ENCODE measurements around the gene PNKP.

PNKP gene

DNA sequence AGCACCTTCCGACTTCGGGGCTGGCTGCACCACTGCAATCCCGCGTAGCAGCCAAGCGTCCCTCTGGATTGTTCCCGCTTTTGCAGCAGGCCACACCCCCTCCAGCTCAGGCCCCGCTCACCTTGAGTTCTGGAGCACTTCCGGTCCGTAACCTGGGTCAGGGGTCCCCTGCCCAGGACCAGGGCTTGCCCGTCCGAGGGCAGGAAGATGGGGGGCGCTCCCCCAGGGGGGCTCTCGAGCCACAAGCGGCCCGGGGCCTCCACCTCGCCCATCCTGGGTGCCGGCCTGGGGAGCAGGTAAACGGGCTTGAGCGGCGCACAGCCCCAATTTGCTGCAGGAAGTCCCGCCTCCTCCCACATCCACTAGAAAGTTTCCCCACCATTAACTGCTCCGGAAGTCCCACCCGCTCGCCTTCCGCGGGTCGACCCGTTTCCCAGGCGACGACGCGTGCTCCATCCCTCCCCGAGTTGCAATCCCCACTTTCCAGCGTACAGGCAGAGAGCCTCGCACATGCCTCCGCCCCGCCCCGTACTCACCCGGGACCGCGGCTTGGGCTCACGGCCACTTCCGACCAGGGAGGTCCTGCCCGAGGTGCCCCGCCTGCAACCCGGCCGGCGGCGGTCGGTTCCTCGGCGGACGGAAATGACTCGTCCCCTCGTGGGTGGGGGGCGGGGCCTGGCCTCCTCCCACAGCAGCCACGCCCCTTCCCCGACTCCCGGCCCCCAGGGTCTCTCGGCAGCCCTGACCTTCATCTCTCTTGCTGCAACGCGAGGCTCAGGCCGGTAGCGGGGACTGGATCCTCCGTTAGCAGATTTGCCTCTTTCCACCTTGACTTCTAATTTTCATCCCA is at the start of gene PNKP:
Gene PNKP, minus strand, starts transcription at position 644 of the 850 bp plus-strand sequence. Its CDS starts 372 bp downstream, at position 272.
- DNase-seq = peak; percentile 89

DNA sequence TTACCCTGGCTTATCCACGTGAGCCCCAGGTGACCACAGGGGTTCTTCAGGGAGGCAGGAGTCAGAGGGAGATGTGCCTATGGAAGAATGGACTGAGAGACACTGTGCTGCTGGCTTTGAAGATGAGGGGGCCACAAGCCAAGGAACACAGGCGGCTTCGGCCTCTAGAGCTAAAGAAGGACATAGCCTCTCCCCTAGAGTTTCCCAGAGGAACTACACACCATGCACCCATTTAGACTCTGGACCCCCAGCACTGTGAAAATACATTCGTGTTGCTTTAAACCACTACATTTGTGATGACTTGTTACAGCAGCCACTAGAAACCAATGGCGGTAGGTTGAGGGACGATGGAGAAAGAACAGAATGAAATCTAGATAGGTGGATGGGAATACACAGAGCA is 47.9 kb upstream of the PNKP start:
- no peak for DNase-seq

DNA sequence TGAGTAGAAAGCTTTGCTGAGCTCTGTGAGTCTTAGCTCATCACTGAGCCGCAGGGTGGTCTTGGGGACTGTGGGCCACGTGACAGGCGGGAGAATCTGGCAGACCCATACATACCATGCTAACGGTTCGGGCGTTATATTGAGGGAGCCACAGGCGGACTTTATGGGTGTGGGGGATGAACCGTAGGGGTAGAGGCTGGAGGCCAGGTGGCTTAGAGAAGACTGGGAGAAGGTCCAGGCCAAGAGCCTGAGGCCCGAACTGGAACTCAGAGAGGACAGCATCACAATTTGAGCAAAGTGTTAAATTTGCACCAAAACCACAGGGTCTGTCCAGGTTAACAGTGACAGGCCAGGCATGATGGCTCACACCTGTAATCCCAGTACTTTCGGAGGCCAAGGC is 46.3 kb upstream of the PNKP start:
- DNase-seq = no peak

DNA sequence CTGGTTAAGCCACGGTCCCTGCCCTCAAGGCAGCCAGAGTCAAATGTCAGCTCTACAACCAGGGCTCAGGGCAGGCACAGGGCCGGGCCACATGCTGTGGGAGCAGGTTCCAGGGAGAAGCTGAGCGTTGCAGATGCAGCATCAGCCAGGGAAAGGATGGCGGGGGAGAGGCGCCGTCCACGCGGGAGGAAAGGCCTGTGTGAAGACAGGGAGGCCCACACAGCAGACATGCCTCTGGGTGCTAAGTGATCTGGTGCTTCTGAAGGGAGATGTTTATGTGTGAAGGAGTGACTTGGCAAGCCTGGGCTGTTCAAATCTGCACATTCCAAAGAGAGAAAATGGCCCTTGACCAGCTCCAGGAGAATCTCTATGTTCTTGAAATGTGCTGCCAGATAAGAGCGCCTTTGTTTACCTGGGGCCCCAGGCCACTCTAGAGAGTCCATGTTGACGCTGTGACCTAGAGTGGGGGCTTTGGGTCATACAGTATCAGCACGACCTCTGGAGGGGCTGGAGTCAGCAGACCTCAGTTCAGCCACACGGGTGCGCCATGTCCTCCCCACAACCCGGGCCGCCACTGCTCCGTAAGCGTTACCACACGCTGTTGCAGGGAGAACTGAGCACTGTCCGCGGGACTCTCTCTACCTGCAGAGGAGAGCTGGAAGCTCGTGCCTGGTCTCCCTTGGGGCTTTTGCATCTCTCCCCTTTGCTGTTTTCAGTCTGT is 45.7 kb upstream of the PNKP start:
- no peak for DNase-seq

DNA sequence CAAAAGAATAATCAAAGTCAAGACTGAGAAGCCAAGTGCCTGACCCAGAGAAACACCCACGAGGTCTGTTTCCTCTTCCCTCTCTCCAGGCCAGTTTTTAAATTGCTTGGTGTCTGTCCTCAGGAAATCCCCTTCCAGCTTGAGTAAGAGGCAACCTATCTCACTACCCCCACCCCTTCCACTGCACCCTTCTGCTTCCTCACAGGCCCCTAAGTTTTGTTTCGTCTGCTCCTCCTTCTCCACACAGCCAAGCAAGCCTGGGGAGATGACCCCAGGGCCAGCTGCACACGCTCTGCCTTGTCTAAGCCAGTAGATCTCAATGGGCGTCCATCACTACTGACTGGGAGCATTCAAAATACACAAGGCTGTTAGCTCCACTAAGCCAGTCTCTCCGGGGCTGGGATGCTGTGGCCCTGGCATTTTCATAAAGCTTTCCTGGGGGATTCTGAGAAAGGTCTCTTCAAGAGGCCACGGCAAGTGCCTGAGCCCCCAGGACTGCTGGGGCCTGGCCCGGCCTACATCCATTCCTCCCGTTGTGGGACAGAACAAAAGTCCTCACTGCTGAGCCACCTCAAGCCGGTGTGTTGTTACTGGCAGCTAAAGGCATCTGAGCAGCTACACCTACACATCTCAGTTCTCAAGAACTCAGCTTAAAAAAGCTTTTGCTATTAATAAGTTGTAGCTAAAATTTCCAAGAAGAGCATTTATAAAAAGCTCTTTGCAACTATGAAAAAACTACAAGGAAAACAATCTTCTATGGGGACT is 44.2 kb upstream of the PNKP start:
- no peak for DNase-seq

DNA sequence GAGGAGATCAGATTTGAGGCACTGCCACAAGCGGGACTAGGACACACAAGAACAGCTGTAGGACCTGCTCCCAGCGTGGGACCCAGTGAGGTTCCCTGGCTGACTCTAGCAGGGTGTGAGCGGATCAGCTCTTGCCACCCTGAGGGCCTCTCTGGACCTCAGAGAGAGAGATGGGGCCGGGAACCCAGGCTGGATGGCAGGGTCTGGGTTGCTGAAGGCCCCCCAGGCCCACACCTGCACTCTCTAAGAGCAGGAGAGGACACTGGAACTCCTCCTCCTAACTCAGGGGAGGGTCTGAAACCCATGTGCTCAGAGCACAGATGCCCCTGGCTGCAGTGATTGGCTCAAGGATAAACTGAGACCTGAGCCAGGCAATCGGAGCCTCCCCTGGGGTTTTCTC is 42.8 kb upstream of the PNKP start:
- no peak for DNase-seq

DNA sequence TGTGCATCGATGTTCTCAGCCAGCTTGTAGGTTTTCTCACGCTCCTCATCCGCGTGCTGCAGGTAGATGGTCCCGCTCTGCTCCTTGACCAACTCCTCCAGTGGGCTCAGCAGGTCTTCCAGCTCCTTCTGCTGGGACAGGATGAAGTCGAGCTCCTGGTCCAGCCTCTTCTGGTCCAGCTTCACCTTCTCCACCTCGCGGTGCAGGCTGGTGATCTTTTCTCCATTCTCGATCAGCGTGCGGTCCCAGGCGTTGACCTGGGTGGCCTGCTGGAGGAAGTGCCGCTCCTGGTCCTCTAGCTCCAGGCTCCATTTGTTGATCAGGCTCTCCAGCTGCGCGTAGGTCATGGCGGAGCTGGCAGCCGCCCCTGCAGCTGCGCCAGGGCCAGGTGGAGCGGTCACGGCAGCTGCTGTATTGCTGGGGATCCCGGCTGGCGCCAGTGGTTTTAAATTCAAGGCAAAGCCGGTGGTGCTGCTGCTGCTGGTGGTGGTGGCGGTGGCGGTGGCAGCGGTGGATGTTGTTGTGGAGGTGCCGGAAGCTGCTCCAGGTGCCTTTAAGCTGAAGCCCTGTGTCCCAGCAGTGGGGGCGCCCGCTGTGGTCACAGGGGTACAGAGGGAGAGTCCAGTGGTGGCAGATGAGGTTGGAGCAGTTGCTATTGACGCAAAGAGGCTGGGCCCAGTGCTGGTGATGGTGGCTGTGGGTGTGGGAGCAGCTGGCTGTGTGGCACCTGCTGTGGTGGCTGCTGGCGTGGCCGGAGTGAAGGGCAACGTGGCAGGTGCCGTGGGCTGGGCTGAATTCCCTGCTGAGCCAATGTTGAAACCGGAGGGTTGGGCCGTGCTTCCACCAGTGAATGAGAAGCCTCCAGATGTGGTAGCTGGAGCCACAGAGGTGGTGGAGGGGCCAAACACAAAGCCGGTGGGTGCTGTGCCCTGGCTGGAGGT is 41.4 kb upstream of the PNKP start:
- no peak for DNase-seq

DNA sequence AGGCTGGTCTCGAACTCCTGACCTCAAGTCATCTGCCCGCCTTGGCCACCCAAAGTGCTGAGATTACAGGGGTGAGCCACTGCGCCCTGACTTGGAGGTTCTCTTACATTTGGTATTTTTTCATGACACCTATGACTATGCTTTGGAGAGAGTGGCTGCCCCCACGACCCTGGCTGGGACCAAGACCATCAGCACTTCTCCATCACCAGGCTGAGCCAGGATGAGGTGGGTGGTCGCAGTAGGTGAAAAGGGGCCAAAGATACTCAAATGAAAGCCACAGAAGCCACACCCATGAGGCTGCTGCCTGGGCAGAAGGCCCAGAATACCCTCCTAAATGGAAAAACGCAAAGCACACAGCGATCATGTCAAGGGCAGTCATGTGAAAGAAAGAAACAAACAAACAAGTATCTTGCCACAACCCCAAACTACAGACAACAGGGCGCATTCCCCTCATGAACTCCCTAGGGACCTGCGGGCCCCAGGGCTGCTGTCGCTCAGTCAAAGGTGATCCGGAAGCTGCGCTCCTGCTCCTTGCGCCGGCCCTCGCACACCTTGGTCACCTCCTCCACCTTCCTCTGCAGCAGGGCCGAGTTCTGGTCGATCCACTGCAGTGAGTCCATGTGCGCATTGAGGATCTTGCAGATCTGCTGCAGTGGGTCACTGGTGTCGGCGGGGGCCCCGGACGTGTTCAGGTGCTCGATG is 40.5 kb upstream of the PNKP start:
- DNase-seq = no peak

DNA sequence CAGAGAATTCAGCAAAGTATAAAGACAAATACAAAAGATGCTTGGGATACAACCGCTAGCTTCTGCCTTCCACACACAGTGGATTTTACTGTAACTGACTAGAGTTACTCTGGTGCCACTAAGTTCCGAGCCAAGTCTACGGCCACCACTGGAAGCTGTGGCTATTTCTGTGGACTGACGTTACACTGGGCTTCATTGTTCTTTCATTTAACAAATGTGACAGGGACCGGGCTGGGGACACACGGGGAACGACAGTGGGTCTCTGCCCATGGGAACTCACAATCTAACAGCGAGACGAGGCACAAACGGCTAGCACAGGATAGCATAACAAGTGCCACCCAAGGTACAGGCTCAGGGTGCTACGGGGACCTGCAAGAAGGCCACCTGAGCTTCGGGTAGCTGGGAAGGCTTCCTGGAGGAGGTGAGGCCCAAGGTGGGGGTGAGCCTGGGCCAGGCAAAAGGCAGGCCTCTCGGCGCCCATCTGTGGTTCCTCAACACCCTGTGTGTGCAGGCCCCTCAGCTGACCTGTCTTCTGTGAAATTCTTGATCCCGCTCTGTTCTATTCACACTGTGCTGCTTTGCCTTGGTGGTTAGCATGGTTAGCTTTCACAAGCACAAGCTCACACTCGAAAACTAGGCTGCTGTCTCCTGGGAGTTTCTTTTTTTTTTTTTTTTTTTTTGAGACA is 39.6 kb upstream of the PNKP start:
- DNase-seq = no peak

DNA sequence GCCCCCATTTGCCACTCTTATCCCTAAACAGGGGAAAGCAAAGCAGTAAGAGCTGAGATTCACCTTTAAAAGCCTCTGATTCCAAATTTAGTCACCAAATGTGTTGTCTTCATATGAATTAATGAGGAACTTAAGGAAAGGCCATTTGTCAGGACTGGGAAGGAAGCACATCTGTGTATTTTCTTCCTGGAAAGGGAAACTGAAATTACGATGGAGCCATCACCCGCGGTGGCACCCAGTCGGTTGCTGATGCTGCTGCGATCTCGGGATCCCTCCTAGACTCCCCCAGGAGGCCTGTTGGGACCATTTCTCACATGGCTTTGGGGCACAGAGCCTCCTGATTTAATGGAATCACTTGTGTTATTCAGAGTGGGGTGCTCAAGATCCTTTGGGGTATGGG is 36.8 kb upstream of the PNKP start:
- DNase-seq = no peak

DNA sequence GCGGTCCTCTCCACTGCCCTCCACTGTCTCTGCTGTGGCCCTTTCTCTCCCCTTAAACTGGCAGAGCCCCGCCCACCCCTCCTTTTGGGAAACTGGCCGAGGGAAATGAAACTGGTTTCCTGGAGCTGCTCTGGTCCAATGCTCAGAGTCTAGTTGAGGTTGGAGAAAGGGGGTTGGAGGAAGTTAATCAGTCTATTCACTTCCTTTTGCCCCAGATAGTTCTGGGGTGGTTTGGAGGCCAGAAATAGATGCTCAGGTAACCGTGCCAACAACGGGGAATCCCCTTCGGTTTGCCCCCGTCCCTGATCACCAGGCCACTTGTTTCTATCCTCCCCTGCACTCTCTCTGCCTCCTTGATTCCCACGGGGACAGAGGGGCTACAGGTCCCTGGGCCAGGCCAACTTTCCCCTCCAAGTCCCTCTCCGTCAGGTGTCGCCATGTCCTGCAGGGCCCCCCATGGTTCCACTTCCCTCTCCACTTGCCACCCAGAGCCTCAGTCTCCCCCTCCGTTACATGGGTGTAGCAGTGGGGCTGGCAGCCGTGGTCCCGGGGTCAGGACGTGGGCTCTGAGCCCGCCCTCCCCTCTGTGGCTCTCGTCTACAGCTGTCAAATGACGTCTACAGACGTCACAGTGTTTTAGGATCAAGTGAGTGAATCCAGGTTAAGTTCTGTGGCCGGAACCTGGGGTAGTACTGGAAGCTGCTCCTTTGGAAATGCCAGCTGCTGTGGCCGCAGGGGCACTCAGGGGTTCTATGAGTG is 29.7 kb upstream of the PNKP start, which contains the start of gene IL4I1:
Gene IL4I1, minus strand, starts transcription at position 25 of the 759 bp plus-strand sequence. CDS start 727 bp downstream, outside the sequence.
- DNase-seq = peak; percentile 70

DNA sequence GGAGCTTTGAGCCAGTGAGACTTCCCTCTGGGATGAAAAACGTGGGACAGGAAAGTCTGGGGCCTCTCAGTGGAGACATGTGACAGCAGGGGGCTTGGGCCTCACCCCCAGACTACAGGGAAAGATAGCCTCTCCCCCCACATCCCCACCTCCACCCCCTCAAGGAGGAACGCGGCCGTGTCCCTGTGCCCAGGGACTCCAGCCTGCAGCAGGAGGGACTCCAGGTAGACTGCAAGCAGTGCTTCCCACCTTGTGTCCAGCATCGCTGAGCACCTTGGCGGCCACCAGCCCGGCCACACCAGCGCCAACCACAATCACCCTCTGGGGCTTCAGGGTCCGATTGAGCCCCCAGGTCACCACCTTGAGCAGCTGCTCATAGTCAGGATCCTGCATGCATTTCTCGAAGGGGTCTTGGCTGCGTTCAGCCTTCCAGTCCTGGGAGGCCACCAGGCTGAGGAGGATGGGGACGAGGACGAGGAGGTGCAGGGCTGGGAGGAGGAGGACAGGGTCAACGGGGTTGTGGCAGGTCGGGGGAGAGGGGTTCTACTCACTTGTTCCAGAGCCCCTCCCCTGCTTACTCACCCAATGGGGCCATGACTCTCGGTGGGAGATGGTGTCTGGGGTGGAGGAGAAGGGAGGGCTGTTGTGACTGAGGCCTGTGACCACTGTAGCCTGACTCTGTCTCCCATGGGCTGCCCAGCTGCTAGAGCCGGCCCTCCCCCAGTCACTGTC is 28.4 kb upstream of the PNKP start:
- DNase-seq = no peak

DNA sequence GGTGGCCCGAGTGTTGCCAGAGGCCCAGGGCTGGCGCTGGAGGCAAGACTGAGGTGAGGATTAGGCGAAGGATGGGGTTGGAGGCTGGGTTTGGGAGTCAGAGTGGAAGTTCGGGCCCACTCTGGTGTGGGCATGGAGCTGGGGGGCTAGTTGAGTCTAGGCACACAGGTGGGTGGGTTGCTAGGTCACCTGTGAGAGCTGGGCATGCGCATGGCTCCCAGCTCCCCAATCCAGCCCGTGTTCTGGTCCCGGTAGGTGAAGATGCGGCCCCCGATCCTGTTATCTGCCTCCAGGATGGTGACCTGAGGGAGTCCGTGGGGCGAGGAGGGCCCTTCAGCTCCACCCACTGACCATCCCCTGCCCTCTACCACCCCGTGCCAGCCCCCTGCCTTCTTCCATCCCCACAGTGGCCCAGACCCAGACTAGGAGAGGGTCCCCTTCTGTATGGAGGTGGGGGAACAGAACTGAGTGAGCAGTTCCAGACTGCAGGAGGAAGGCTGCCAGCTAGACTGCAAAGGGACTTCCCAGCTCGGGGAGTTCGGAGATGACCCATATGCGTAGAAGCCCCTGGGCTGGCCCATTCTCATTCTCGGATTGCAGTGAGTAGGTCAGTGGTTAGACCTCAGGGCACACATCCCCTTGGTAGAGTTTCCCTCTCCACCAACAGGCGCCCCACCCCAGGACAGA is 27.6 kb upstream of the PNKP start:
- no peak for DNase-seq

DNA sequence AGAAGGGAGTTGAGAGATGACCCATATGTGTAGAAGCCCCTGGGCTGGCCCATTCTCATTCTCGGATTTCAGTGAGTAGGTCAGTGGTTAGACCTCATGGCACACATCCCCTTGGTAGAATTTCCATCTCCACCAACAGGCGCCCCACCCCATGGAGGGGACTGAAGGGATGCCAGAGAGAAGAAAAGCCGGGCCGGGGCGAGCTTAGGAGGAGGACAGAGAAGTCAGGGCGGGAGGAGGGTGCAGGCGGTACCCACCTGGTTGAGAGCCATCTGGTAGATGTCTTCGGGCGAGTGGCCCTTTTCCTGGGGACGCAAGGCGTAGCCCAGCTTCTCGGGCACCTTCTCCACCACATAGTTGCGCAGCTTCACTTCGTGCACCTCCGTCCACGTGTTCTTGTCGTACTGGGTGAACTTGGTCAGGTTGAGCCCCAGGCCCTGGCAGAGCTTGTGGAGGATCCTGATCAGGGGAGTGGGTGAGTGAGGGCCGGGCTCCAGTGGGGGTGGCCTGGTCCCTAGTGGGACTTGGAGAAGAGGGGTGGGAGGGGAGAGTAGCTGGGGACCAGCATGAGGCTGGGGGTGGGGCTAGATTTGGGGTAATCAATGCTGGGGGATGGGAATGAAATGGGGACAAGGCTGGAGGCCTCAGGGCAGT is 26.8 kb upstream of the PNKP start:
- no peak for DNase-seq

DNA sequence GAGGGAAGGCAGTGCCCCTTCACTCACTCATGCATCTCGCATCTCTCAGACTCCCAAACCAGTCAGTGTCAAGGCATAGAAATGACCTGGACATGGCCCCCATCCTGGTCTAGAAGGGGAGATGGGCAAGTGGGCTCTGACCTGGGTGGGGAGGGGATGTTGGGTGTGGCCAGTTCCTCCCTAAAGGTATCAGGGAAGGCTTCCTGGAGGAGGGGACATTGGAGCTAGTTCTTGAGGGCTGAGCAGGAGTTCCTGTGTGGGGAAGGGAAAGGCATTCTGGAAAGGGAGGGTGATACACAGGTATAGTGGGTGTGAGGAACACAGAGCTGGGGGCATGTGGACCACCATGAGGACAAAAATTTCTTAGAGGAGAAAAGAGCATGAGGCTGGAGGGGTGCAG is 25.3 kb upstream of the PNKP start:
- DNase-seq = no peak

DNA sequence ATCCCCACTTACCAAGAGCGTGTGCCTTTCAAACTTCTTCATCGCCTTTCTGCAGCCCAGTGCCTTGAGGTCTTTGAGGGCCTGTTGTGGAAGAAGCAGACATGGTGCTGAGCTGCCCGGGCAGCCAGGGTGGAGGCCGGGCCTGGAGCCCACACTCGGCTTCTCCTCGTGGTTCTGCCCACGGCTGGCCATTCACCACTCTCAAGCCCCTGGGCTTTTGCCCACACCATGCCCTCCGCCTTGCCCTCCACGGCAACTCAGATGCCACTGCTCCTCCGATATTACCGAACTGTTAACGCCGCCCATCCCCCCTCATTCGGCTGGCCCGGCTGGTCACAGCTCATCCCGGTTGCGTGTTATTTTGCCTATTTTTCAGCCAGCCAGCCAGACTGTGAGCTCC is 24.0 kb upstream of the PNKP start:
- no peak for DNase-seq

DNA sequence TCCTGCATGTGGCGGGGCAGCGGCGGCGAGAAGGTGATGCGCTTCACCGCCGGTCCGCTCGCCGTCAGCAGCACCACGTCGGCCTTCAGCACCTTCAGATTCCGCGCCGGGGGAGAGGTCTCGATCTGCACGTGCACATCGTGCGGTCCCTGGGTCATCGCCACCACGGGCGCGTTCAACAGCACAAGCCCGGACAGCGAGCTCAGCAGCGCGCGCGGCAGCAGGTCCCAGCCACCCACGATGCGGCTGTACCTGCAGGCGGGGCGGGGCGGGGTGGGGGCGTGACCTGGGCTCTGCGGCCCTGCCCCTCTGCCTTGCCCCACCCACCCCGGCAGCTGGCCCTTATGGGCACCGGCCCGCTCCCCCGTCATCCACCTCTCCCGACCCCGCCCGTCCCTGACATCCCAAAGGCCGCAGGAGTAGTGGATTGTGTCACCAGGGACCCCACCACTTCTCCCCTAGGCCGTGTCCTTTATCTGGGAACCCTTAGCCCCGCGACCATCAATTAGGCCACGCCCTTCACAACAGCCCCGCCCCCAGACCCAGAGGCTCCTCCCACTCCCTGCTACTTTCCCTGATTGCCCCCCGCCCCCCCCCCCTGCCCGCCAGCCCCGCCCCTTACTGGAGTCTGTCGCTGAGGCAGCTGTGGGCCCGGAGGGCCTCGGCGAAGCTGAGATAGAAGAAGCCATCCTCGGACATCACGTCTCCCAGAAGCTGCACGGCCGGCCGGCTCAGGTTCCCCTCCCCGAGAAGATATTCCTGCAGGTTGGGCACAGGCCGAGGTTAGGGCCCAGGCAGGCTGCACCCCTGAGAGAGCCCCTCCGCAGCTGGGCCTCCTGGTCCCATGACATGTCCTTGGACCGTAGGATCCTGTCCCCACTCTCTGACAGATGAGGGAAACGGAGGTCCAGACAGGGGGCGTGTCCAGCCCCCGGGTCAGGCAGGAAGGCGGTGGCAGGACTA is 23.3 kb upstream of the PNKP start:
- peak; percentile 61 for DNase-seq
